H1 (cell line): Measurements from ENCODE around the gene STAT1. TPM values are rescaled to one million over a fixed set of nuclear protein-coding genes. Genes with fewer than 3 reads are reported as not detected.

ENCODE experiments used
- CTCF ChIA-PET: fragments of 300-600 bp; sonication (Branson Sonifier 250); formaldehyde crosslinking; loops from one replicate; lab custom pipeline; 2021; ENCODE audit not compliant: partially characterized antibody; lab: Charles Lee
- POLR2A ChIA-PET: fragments of 300-600 bp; sonication (Branson Sonifier 250); formaldehyde crosslinking; loops from one replicate; lab custom pipeline; 2021; ENCODE audit warnings: inconsistent platforms; ENCODE audit not compliant: partially characterized antibody; lab: Charles Lee
- DNase-seq, 2 experiments: peaks; one replicate each; pipeline versions ENCODE4 v3.0.0 to v3.0.0-alpha.2; 2010 to 2022; ENCODE audit warnings: low spot score in 2 of 2, low read depth in 1 of 2, mixed read lengths in 1 of 2
- FAIRE-seq: peaks from 2 replicates; lab custom pipeline; 2011; peaks lifted over from hg19 to GRCh38; lab: Jason Lieb, UNC
- H2AFZ ChIP-seq: 2 replicates; pipeline ENCODE4 v1.8.1; 2012; ENCODE audit warnings: low read length, inconsistent platforms
- H2AK5ac ChIP-seq: 2 replicates; pipeline ENCODE4 v1.6.1; 2013; ENCODE audit warnings: low read depth, low read length
- H2BK120ac ChIP-seq: replicated peaks from 2 replicates; pipeline ENCODE3; 2013; ENCODE audit warnings: low read depth, low read length, inconsistent platforms
- H2BK12ac ChIP-seq: 2 replicates; pipeline ENCODE4 v1.6.1; 2013; ENCODE audit warnings: low read depth, low read length
- H2BK15ac ChIP-seq: 2 replicates; pipeline ENCODE4 v1.6.1; 2013; ENCODE audit warnings: low read length
- H2BK20ac ChIP-seq: 2 replicates; pipeline ENCODE4 v1.6.1; 2013; ENCODE audit warnings: low read length
- H2BK5ac ChIP-seq: 2 replicates; pipeline ENCODE4 v1.6.1; 2013; ENCODE audit warnings: low read depth, low read length
- H3K14ac ChIP-seq: 2 replicates; pipeline ENCODE4 v1.6.1; 2013; ENCODE audit warnings: inconsistent platforms; ENCODE audit not compliant: insufficient read length
- H3K18ac ChIP-seq: 2 replicates; pipeline ENCODE4 v1.6.1; 2013; ENCODE audit warnings: low read length; ENCODE audit errors: extremely low read depth
- H3K23ac ChIP-seq: 2 replicates; pipeline ENCODE4 v1.6.1; 2013; ENCODE audit warnings: inconsistent platforms; ENCODE audit not compliant: insufficient read length
- H3K23me2 ChIP-seq: 2 replicates; pipeline ENCODE4 v1.6.1; 2013; ENCODE audit warnings: low read depth, low read length
- H3K27ac ChIP-seq: 2 replicates; pipeline ENCODE4 v1.6.1; 2011; ENCODE audit warnings: low read depth, low read length, inconsistent platforms
- H3K27me3 ChIP-seq, 4 experiments: replicated peaks in 1 of 4; 1 replicate in 1 of 4; 2 replicates in 3 of 4; pipeline versions ENCODE4 v1.6.1 to v1.8.1; 2011 to 2013; ENCODE audit warnings: low read length in 3 of 4, mild to moderate bottlenecking in 3 of 4, inconsistent platforms in 2 of 4, mixed read lengths in 2 of 4, moderate library complexity in 1 of 4; ENCODE audit not compliant: control insufficient read depth in 3 of 4, insufficient read depth in 3 of 4; ENCODE audit errors: extremely low read depth in 1 of 4
- H3K36me3 ChIP-seq, 4 experiments: 2 replicates each; pipeline versions ENCODE4 v1.6.1 to v1.8.1; 2011 to 2013; ENCODE audit warnings: mild to moderate bottlenecking in 4 of 4, low read length in 3 of 4, moderate library complexity in 2 of 4, control low read depth in 1 of 4, inconsistent platforms in 1 of 4; ENCODE audit not compliant: insufficient read depth in 4 of 4, control insufficient read depth in 2 of 4
- H3K4ac ChIP-seq: replicated peaks from 2 replicates; pipeline ENCODE3; 2013; ENCODE audit warnings: low read length, low read depth, mixed read lengths, inconsistent platforms; ENCODE audit not compliant: insufficient read length
- H3K4me1 ChIP-seq, 4 experiments: replicated peaks in 1 of 4; 1 replicate in 1 of 4; 2 replicates in 3 of 4; pipeline versions ENCODE4 v1.6.1 to v1.8.1; 2011 to 2013; ENCODE audit warnings: low read length in 3 of 4, inconsistent platforms in 2 of 4, mixed read lengths in 1 of 4; ENCODE audit not compliant: insufficient read depth in 4 of 4, control insufficient read depth in 3 of 4
- H3K4me2 ChIP-seq, 2 experiments: 2 replicates each; pipeline versions ENCODE4 v1.6.1 to v1.8.1; 2011 to 2013; ENCODE audit warnings: low read depth in 2 of 2, low read length in 2 of 2, control low read depth in 1 of 2, inconsistent platforms in 1 of 2, mild to moderate bottlenecking in 1 of 2; ENCODE audit not compliant: insufficient read depth in 1 of 2
- H3K4me3 ChIP-seq, 4 experiments: fragments of 200-600, 300-600 bp in 1 of 4; sonication (generic), shearing (Covaris generic), sonication (Bioruptor Twin) in 1 of 4; 2 replicates each; pipeline versions ENCODE4 v1.5.1 to v1.8.1; 2011 to 2016; ENCODE audit warnings: low read length in 4 of 4, low read depth in 3 of 4, control low read depth in 2 of 4, inconsistent platforms in 2 of 4, mild to moderate bottlenecking in 2 of 4, mixed read lengths in 1 of 4, moderate library complexity in 1 of 4; ENCODE audit not compliant: insufficient read depth in 2 of 4; ENCODE audit errors: extremely low read depth in 1 of 4
- H3K56ac ChIP-seq: replicated peaks from 2 replicates; pipeline ENCODE3; 2013; ENCODE audit warnings: low read depth, mild to moderate bottlenecking, mixed read lengths, low read length, inconsistent platforms; ENCODE audit not compliant: insufficient read length
- H3K79me1 ChIP-seq: 2 replicates; pipeline ENCODE4 v1.6.1; 2013; ENCODE audit warnings: low read depth, low read length, control low read depth
- H3K79me2 ChIP-seq, 2 experiments: 2 replicates each; pipeline versions ENCODE4 v1.6.1 to v1.8.1; 2012 to 2013; ENCODE audit warnings: low read length in 2 of 2, mild to moderate bottlenecking in 2 of 2, inconsistent platforms in 1 of 2; ENCODE audit not compliant: insufficient read depth in 2 of 2, control insufficient read depth in 1 of 2
- H3K9ac ChIP-seq, 4 experiments: replicated peaks in 1 of 4; 1 replicate in 1 of 4; 2 replicates in 3 of 4; pipeline versions ENCODE4 v1.6.1 to v1.8.1; 2011 to 2013; ENCODE audit warnings: low read depth in 3 of 4, low read length in 3 of 4, control low read depth in 2 of 4, mild to moderate bottlenecking in 2 of 4, moderate library complexity in 2 of 4, inconsistent platforms in 1 of 4; ENCODE audit errors: extremely low read depth in 1 of 4
- H3K9me3 ChIP-seq, 2 experiments: 2 replicates each; pipeline versions ENCODE4 v1.6.1 to v1.8.1; 2012 to 2013; ENCODE audit warnings: mild to moderate bottlenecking in 2 of 2, moderate library complexity in 2 of 2, control low read depth in 1 of 2, inconsistent platforms in 1 of 2, low read depth in 1 of 2, low read length in 1 of 2, mixed read lengths in 1 of 2; ENCODE audit not compliant: insufficient read depth in 2 of 2
- H4K20me1 ChIP-seq, 2 experiments: replicated peaks in 1 of 2; 2 replicates each; pipeline versions ENCODE3 to v1.8.1; 2011 to 2013; ENCODE audit warnings: inconsistent platforms in 2 of 2, low read length in 2 of 2, mild to moderate bottlenecking in 1 of 2; ENCODE audit not compliant: insufficient read depth in 2 of 2, control insufficient read depth in 1 of 2
- H4K5ac ChIP-seq: 2 replicates; pipeline ENCODE4 v1.6.1; 2013; ENCODE audit warnings: low read length, low read depth, mixed read lengths, inconsistent platforms; ENCODE audit not compliant: insufficient read length
- H4K8ac ChIP-seq: 2 replicates; pipeline ENCODE4 v1.8.0; 2013; ENCODE audit warnings: mild to moderate bottlenecking, moderate library complexity, low read length, inconsistent platforms; ENCODE audit not compliant: insufficient read depth; ENCODE audit errors: extremely low read depth
- H4K91ac ChIP-seq: replicated peaks from 2 replicates; pipeline ENCODE3; 2013; ENCODE audit warnings: low read length, mixed read lengths, inconsistent platforms; ENCODE audit not compliant: insufficient read length
- BRCA1 ChIP-seq: IDR thresholded peaks from 2 replicates; pipeline ENCODE4 v1.6.1; 2012; ENCODE audit warnings: low read depth, low read length, improper control_type of control experiment
- RAD21 ChIP-seq, 2 experiments: IDR thresholded peaks in 1 of 2; conservative IDR thresholded peaks in 1 of 2; 2 replicates each; pipeline ENCODE4 v1.6.1; 2011; ENCODE audit warnings: low read depth in 2 of 2, low read length in 2 of 2, improper control_type of control experiment in 1 of 2, inconsistent platforms in 1 of 2, mild to moderate bottlenecking in 1 of 2, moderate library complexity in 1 of 2
- WGBS, 2 experiments: shearing (Covaris generic) in 1 of 2; methylation state at CpG; one replicate each; pipeline versions ENCODE4 v1.1.6 to v1.1.7; 2013 to 2015; ENCODE audit warnings: low lambda C conversion rate in 2 of 2, mixed read lengths in 2 of 2, inconsistent platforms in 1 of 2, low coverage in 1 of 2, missing lambda C conversion rate in 1 of 2; ENCODE audit not compliant: insufficient replicate concordance in 2 of 2, insufficient coverage in 1 of 2, insufficient read length in 1 of 2; ENCODE audit errors: extremely low coverage in 1 of 2, missing lambda C conversion rate in 1 of 2; 5-methylcytosine and 5-hydroxymethylcytosine counted together
- polyA plus RNA-seq, 7 experiments: library from polyadenylated mRNA; depleted of rRNA in 3 of 7; stranded (reverse) in 5 of 7; unstranded in 2 of 7; fragments of >200 nt in 5 of 7; fragments of 200-250 nt in 2 of 7; gene quantifications; 1 replicate in 5 of 7; 2 replicates in 1 of 7; 4 replicates in 1 of 7; pipeline versions ENCODE4 v1.2.1 to v1.2.3, GENCODE V29; 2011 to 2013; ENCODE audit warnings: missing spikeins in 2 of 7, mixed read lengths in 2 of 7
- total RNA-seq: library from RNA; stranded (reverse); fragmentation: NEBNext Ultra II Directional; extraction: Animal tissue kit (Norgen Biotek cat#: 25700); gene quantifications from 2 replicates; pipeline ENCODE4 v1.2.1, GENCODE V29; 2021
- TF ChIP-seq, protein P1 (sequence below), 3 experiments: IDR thresholded peaks; 1 replicate in 2 of 3; 2 replicates in 1 of 3; pipeline versions ENCODE4 v1.5.1 to v1.6.1; 2011; ENCODE audit warnings: low read length in 3 of 3, mild to moderate bottlenecking in 3 of 3, inconsistent platforms in 2 of 3, low read depth in 1 of 3, moderate library complexity in 1 of 3; ENCODE audit not compliant: insufficient read depth in 1 of 3; ENCODE audit errors: control extremely low read depth in 1 of 3

STAT1 gene
- total and polyA plus RNA-seq, 2 of the 8 experiments (the other 6 are each of a cell fraction or from before 2014, with no cell fraction given) = 20.3 to 43.0 TPM

DNA sequence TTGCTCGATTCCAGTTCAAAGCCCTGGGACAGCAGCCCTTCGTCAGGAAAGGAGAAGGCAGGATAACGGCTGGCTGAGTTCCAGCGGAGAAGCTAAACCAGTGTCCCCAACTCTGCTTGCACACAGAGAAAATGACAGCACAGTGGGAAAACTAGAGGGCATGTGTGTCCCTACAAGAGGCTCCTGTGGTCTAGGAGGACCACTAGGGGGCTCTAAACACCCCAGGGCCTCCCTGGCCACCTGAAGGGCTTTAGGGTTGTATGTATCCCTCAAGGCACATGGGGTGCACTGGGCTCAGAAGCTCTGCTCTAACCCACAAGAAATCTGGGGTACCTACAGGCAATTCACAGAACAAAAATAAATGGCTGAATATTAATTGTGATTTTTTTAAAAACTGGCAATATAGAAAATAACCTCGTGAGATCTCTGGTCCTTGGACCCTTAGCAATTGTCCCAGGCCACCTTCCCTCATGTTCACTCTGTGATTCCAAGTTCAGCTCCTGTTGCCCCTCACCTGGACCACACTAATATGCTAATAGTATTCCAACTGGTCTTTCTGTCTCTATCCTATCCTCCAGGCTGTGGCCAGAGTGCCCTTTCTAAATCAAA, 17.5 kb downstream of the STAT1 start:
- Histone ChIP-seq H2BK5ac (no peak overlapping the region), H2BK120ac (no peak overlapping the region), H2BK12ac (no peak overlapping the region), H3K4ac (no peak overlapping the region), H3K9ac (no peak overlapping the region), H4K91ac (no peak overlapping the region), H3K79me2 (no peaks in the 10 kb centered on the region), H4K20me1 (peaks cover 0 to 2% of the 10 kb centered on the region in 2 experiments), H3K23ac (no peak overlapping the region), H3K27me3 (no peaks in the 10 kb centered on the region), H2BK15ac (no peak overlapping the region), H2AFZ (no peak overlapping the region), H3K4me3 (no peak overlapping the region), H3K27ac (no peak overlapping the region), H3K36me3 (peaks cover 12 to 70% (median 53%) of the 10 kb centered on the region in 4 experiments; a peak in 7 of 8 replicates), H3K23me2 (no peaks in the 10 kb centered on the region), H4K8ac (no peak overlapping the region), H2AK5ac (no peak overlapping the region), H3K79me1 (no peaks in the 10 kb centered on the region), H3K9me3 (no peaks in the 10 kb centered on the region), H4K5ac (no peak overlapping the region), H3K18ac (no peak overlapping the region), H2BK20ac (no peak overlapping the region), H3K56ac (no peak overlapping the region), H3K4me2 (no peak overlapping the region), H3K4me1 (no peaks in the 10 kb centered on the region), H3K14ac (no peak overlapping the region)
- ChIA-PET POLR2A (no interaction called here), CTCF (interaction anchor here (0.8 to 2.6 kb wide), 17 partner anchors 9 to 537 kb away, joined by 3 to 16 read pairs (median 3); no protein-coding TSS in a partner anchor)
- 80% methylated on average over 5 of the region's 5 CpGs; no CpG with 5 or more reads in 1 of the 2 experiments for WGBS, 2 experiments
- DNase-seq (peak in 1 of 2 experiments; percentile 50), FAIRE-seq (no peak)
- TF ChIP-seq, protein P1, sequence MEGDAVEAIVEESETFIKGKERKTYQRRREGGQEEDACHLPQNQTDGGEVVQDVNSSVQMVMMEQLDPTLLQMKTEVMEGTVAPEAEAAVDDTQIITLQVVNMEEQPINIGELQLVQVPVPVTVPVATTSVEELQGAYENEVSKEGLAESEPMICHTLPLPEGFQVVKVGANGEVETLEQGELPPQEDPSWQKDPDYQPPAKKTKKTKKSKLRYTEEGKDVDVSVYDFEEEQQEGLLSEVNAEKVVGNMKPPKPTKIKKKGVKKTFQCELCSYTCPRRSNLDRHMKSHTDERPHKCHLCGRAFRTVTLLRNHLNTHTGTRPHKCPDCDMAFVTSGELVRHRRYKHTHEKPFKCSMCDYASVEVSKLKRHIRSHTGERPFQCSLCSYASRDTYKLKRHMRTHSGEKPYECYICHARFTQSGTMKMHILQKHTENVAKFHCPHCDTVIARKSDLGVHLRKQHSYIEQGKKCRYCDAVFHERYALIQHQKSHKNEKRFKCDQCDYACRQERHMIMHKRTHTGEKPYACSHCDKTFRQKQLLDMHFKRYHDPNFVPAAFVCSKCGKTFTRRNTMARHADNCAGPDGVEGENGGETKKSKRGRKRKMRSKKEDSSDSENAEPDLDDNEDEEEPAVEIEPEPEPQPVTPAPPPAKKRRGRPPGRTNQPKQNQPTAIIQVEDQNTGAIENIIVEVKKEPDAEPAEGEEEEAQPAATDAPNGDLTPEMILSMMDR (IDR thresholded peaks at IDR 0.05; ENCODE audit: control extremely low read depth in 1 of 3, insufficient read depth in 1 of 3, low read depth in 1 of 3, low read length in 3 of 3) = peak; percentile 65 to 94 (median 80)
- TF ChIP-seq RAD21 (IDR thresholded peaks at IDR 0.05 in 1 of 2, conservative IDR thresholded peaks at IDR 0.05 in 1 of 2; ENCODE audit: low read depth in 2 of 2, low read length in 2 of 2) (peak; percentile 52 to 56), BRCA1 (no peak)
